HG03064 (cell line): Measurements from ENCODE around the gene ETS1.
A peak's percentile ranks its signal among the peaks of the same experiment; 100 is the strongest.

Experiments used
- ATAC-seq: cut with Tn5 transposase; IDR thresholded peaks from one replicate; pipeline ENCODE4 v1.9.1; 2021; ENCODE audit warnings: low read depth; ENCODE audit not compliant: unreplicated experiment

The ETS1 gene

GRCh38 chr11:128416976-128417375, 170.4 kb downstream of the ETS1 start:
- ATAC-seq, result no peak

GRCh38 chr11:128415539-128415938, 171.8 kb downstream of the ETS1 start:
- ATAC-seq, result no peak

DNA sequence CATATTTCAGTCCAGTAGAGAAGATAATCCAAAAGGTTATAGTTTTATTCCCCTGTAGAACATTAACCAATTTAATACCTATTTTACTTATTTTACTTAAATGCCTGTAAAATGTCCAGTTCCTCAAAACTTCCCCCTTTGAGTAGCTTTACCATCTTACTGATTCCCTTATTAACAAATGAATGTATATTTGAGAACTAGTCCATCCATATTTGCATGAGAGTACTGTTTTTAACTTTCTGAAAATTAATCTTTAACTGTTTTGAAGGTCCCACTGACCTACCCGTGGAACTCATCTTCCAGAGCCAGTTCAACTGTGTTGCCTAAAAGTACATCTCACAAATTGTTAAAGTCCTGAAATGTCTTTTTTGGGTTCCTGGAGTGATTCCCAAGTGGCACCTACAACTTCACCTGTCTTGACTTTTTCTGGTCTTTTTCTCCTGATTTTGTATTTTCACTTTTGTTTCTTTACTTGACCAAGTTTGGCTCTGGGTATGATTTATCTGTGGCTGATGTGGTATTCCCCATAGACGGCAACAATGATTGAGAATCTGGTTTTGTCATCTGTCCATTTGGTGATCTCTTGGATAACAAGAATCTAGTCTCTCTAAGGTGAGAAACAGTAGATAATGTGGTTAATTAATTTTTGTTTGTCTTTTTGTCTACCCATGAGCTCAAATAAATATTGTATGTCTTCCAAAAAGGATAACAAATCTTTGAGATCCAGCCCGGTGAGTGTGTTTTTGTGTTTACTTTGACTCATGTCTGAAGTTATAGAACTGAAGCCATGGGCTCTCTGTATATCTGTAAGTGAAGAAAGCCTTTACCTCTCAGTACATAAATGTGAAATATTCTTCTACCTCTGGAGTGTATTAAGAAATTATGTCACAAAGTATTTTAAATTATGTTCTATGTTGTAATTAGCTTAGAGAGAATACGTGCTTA, 174.2 kb downstream of the ETS1 start:
- peak; percentile 83 for ATAC-seq

DNA sequence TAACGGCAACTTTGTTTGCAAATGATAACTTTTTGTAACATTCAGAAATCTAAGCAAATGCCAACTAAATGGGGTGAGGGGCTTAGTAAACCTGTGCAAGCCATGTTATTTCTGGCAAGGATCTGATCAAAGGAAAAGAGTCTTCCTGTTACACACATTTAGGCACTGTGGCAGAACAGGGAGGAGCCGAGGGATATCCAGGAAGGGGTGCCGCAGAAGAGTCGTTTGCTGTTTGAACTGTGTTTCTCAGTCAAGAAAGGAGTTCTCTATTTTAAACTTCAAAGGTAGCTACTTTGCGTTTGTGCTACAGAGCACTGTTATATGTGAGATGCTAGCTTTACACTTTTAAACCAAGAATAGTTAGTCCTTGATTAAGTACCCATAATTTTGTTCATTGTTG, 175.5 kb downstream of the ETS1 start:
- ATAC-seq, result no peak

DNA sequence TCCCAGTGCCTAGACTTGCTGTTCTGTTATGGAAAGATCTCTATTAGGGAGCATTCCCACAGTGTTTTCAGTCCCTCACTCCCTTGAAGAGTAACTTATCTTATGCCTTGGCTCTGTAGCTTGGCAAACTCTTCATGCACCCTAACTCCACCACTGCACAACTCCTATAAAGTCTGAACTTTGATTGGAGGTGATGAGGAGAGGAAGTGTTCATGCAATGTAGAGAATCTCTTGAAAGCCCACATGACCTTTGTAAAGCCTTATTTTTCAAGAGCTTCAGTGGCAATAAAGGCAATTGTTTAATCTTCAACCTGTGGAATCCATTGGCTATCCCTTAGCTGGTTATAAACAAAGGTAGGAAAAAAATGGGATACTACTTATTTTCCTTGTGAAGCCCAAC, 176.2 kb downstream of the ETS1 start:
- no peak for ATAC-seq

- no peak for ATAC-seq
These were observed 177.9 kb downstream of the ETS1 start for GRCh38 chr11:128409476-128409875.
